ENCODE results near the gene KRT6A. TPM values are rescaled to one million over a fixed set of nuclear protein-coding genes. Genes with fewer than 3 reads are reported as not detected.
"Not testable (repeated sequence)": the region's sequence is repeated elsewhere in the genome, so short reads cannot be mapped to it uniquely, and the experiment has no call there.

The KRT6A gene
- total and polyA plus RNA-seq, 5 donors from 2014 or later, result not detected

DNA sequence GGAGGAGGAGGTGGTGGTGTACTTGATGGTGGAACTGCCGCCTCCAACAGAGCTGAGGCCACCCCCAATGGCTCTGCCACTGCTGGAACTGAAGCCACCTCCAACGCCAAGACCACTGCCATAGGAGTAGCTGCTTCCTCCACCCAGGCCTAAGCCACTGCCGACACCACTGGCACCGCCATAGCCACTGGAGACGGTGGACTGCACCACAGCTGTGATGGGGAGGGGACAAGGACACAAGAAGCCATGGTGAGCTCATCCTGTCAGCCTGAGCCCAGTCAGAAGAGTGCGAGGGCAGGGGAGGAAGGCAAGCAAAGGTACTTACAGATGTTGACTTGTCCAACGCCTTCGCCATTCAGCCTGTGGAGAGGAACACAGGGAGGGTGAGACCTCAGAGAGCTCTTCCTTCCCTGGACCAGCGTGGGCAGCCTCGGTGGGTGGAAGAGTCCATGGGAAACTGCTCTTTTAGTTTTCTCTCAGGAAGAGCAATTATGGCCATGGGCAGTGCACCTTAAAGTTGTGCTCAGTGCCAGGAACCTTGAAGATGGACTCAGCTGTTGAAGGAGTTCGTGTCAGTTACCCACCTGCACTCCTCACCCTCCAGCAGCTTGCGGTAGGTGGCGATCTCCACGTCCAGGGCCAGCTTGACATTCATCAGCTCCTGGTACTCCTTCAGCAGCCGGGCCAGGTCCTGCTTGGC lies 5.2 kb downstream of the KRT6A start:
- not testable (repeated sequence) for H3K4me3 ChIP-seq (ENCODE audit: low read depth, low read length); H3K4me1 Mint-ChIP-seq; H3K9me3 ChIP-seq (ENCODE audit: control insufficient read depth in 2 of 2, low read length in 2 of 2); H3K27me3 ChIP-seq (ENCODE audit: control insufficient read depth, insufficient read depth, low read length); H3K36me3 ChIP-seq (ENCODE audit: control insufficient read depth, insufficient read depth, low read length); H3K27ac Mint-ChIP-seq; ATAC-seq (ENCODE audit: low read depth in 2 of 2); H3K27ac ChIP-seq (ENCODE audit: insufficient read depth, low read length, poor library complexity, severe bottlenecking); H3K4me1 ChIP-seq (ENCODE audit: control insufficient read depth, insufficient read depth, low read length, poor library complexity, severe bottlenecking); H3K36me3 Mint-ChIP-seq; DNase-seq; H3K4me3 Mint-ChIP-seq
- Mint-ChIP-seq H3K27me3 (peaks cover 18% of the 10 kb centered on the region), H3K9me3 (peaks cover 0 to 13% (median 5%) of the 10 kb centered on the region in 7 donors)

DNA sequence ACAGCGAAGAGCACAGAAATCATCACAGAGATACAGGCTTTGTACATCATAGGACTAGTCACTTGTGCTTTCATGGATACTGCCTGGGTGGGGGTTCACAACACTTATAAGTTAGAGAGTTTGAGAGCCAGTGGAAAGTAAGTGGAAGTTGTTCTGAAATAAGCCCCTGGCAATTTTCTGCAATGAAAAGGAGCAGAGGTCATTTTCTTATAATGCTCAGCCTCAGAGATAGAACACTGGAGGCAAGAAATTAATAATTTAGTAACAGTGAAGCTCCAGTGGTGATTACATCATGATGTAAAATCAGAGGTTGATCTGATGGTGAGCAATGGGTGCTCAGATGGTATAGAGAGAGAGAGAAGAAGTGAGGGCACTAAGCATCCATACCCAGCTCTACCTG lies 5.8 kb downstream of the KRT6A start:
- Histone ChIP-seq H3K27ac (ENCODE audit: insufficient read depth, low read length, poor library complexity, severe bottlenecking) (no peak overlapping the region), H3K27me3 (ENCODE audit: control insufficient read depth, insufficient read depth, low read length) (peaks cover 2% of the 10 kb centered on the region), H3K9me3 (ENCODE audit: control insufficient read depth in 2 of 2, low read length in 2 of 2) (peaks cover 4 to 7% of the 10 kb centered on the region in 2 experiments), H3K4me1 (ENCODE audit: control insufficient read depth, insufficient read depth, low read length, poor library complexity, severe bottlenecking) (no peaks in the 10 kb centered on the region), H3K4me3 (ENCODE audit: low read depth, low read length) (no peak overlapping the region), H3K36me3 (ENCODE audit: control insufficient read depth, insufficient read depth, low read length) (no peaks in the 10 kb centered on the region)
- H3K9me3 Mint-ChIP-seq, result peaks cover 0 to 13% (median 5%) of the 10 kb centered on the region in 7 donors
- H3K4me3 Mint-ChIP-seq, result no peak overlapping the region
- H3K4me1 Mint-ChIP-seq, result no peaks in the 10 kb centered on the region
- no peak overlapping the region for H3K27ac Mint-ChIP-seq
- peaks cover 22% of the 10 kb centered on the region for H3K27me3 Mint-ChIP-seq
- no peaks in the 10 kb centered on the region for H3K36me3 Mint-ChIP-seq
- no peak for ATAC-seq (ENCODE audit: low read depth in 2 of 2)
- no peak for DNase-seq

DNA sequence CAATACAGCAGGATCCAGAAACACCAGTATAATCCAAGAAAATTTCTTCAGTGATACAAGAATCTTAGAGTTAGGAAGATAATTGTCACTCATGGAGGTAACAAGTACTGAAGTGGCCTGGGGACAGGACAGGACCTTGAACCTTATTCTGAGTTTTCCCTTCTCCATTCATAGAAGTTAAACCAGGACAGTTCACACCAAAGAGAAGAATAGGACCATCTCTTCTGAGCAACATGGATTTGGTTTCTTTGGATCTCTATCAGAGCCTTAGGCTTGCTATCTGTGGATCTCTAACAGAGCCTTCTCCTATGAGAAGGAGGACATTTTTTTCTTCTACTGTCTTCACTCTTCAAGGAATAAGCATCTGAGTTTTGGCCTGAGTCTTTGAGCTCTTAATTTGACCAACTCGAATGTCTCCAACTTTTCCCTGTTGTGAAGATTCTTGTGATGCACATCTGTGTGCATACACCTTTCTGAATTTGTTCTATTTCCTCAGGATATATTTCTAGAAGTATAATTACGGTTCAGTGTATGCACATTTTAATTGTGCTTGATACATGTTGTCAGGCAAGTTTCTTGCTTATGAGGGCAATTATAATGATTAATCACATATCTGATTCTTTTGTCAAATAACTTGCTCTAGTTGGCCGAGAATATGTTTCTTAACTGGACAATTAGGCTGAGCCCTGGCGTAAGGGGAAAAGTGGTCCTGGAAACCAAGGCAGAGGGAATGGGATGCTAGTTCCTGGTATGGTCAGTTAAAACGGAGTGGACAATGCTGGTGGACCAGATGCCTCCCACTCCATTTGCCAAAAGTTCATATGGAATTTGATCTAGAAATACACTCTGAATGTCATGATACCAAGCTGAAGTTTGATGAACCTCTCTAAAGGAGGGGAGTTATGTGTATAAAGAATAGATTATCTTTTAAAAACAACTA lies 6.6 kb downstream of the KRT6A start:
- no peak overlapping the region for H3K4me3 ChIP-seq (ENCODE audit: low read depth, low read length)
- H3K9me3 Mint-ChIP-seq, result peaks cover 0 to 13% (median 5%) of the 10 kb centered on the region in 7 donors
- ATAC-seq (ENCODE audit: low read depth in 2 of 2) (no peak), DNase-seq (no peak)
- no peaks in the 10 kb centered on the region for H3K4me1 Mint-ChIP-seq
- no peak overlapping the region for H3K4me3 Mint-ChIP-seq
- H3K4me1 ChIP-seq (ENCODE audit: control insufficient read depth, insufficient read depth, low read length, poor library complexity, severe bottlenecking), result no peaks in the 10 kb centered on the region
- H3K36me3 Mint-ChIP-seq, result no peaks in the 10 kb centered on the region
- no peak overlapping the region for H3K27ac ChIP-seq (ENCODE audit: insufficient read depth, low read length, poor library complexity, severe bottlenecking)
- peaks cover 4 to 7% of the 10 kb centered on the region in 2 experiments for H3K9me3 ChIP-seq (ENCODE audit: control insufficient read depth in 2 of 2, low read length in 2 of 2)
- H3K27me3 Mint-ChIP-seq, result peaks cover 29% of the 10 kb centered on the region
- H3K27me3 ChIP-seq (ENCODE audit: control insufficient read depth, insufficient read depth, low read length), result peaks cover 2% of the 10 kb centered on the region
- no peaks in the 10 kb centered on the region for H3K36me3 ChIP-seq (ENCODE audit: control insufficient read depth, insufficient read depth, low read length)
- no peak overlapping the region for H3K27ac Mint-ChIP-seq

DNA sequence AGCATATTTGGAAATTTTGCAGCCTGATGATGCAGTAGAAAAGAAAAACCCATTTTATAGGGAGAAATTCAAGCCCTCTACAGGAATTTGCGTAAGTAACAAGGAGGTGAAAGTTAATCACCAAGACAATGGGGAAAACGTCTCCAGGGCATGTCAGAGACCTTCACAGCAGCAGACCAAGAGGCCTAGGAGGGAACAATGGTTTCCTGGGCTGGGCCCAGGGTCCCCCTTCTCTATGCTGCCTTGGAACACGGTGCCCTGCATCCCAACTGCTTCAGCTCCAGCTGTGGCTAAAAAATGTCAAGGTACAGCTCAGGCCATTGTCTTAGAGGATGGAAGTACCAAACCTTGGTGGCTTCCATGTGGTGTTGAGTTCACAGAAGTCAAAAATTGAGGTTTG lies 13.0 kb downstream of the KRT6A start:
- Mint-ChIP-seq H3K9me3 (peaks cover 0 to 12% (median 4%) of the 10 kb centered on the region in 7 donors), H3K36me3 (no peaks in the 10 kb centered on the region), H3K27me3 (peaks cover 31% of the 10 kb centered on the region), H3K27ac (no peak overlapping the region), H3K4me1 (no peaks in the 10 kb centered on the region), H3K4me3 (no peak overlapping the region)
- H3K4me3 ChIP-seq (ENCODE audit: low read depth, low read length), result no peak overlapping the region
- no peak overlapping the region for H3K27ac ChIP-seq (ENCODE audit: insufficient read depth, low read length, poor library complexity, severe bottlenecking)
- H3K36me3 ChIP-seq (ENCODE audit: control insufficient read depth, insufficient read depth, low read length), result no peaks in the 10 kb centered on the region
- H3K27me3 ChIP-seq (ENCODE audit: control insufficient read depth, insufficient read depth, low read length), result no peaks in the 10 kb centered on the region
- ATAC-seq (ENCODE audit: low read depth in 2 of 2) (no peak), DNase-seq (no peak)
- no peaks in the 10 kb centered on the region for H3K4me1 ChIP-seq (ENCODE audit: control insufficient read depth, insufficient read depth, low read length, poor library complexity, severe bottlenecking)
- peaks cover 4 to 7% of the 10 kb centered on the region in 2 experiments for H3K9me3 ChIP-seq (ENCODE audit: control insufficient read depth in 2 of 2, low read length in 2 of 2)

GRCh38 chr12:52477651-52478050 lies 15.4 kb downstream of the KRT6A start:
- Mint-ChIP-seq H3K27me3 (peaks cover 25% of the 10 kb centered on the region), H3K27ac (no peak overlapping the region), H3K9me3 (peaks cover 0 to 4% (median 1%) of the 10 kb centered on the region in 7 donors), H3K36me3 (no peaks in the 10 kb centered on the region), H3K4me3 (no peak overlapping the region), H3K4me1 (no peaks in the 10 kb centered on the region)
- DNase-seq (no peak), ATAC-seq (ENCODE audit: low read depth in 2 of 2) (no peak)
- Histone ChIP-seq H3K4me3 (ENCODE audit: low read depth, low read length) (no peak overlapping the region), H3K27ac (ENCODE audit: insufficient read depth, low read length, poor library complexity, severe bottlenecking) (no peak overlapping the region), H3K9me3 (ENCODE audit: control insufficient read depth in 2 of 2, low read length in 2 of 2) (no peaks in the 10 kb centered on the region), H3K27me3 (ENCODE audit: control insufficient read depth, insufficient read depth, low read length) (no peaks in the 10 kb centered on the region), H3K4me1 (ENCODE audit: control insufficient read depth, insufficient read depth, low read length, poor library complexity, severe bottlenecking) (no peaks in the 10 kb centered on the region), H3K36me3 (ENCODE audit: control insufficient read depth, insufficient read depth, low read length) (no peaks in the 10 kb centered on the region)

DNA sequence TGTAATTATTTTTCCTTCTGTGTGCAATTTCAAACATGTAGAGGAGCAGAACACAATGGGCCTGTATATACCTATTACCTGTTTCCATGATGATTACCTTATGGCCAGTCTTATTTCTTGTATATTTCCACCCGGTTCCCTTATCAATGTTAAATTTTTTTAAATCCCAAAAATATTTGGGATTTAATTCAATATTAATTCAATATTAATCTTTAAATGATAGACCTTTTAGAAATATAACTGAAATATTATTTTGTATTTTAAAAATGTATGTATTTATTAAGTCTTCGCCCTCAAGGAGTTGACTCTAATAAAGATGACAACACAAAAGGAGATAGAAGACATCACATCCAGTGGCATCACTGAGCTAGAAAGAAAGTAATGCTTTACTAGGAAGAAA lies 18.8 kb downstream of the KRT6A start:
- Mint-ChIP-seq H3K36me3 (no peaks in the 10 kb centered on the region), H3K4me3 (no peak overlapping the region), H3K27me3 (peaks cover 14% of the 10 kb centered on the region), H3K9me3 (peaks cover 0 to 4% (median 0%) of the 10 kb centered on the region in 7 donors), H3K27ac (no peak overlapping the region), H3K4me1 (no peaks in the 10 kb centered on the region)
- H3K4me1 ChIP-seq (ENCODE audit: control insufficient read depth, insufficient read depth, low read length, poor library complexity, severe bottlenecking), result no peaks in the 10 kb centered on the region
- H3K27me3 ChIP-seq (ENCODE audit: control insufficient read depth, insufficient read depth, low read length), result no peaks in the 10 kb centered on the region
- no peak for ATAC-seq (ENCODE audit: low read depth in 2 of 2)
- no peak overlapping the region for H3K27ac ChIP-seq (ENCODE audit: insufficient read depth, low read length, poor library complexity, severe bottlenecking)
- no peaks in the 10 kb centered on the region for H3K36me3 ChIP-seq (ENCODE audit: control insufficient read depth, insufficient read depth, low read length)
- H3K4me3 ChIP-seq (ENCODE audit: low read depth, low read length), result no peak overlapping the region
- DNase-seq, result no peak
- H3K9me3 ChIP-seq (ENCODE audit: control insufficient read depth in 2 of 2, low read length in 2 of 2), result no peaks in the 10 kb centered on the region

- H3K4me3 ChIP-seq (ENCODE audit: low read depth, low read length), result no peak within 1 kb of the TSS
- H3K27me3 Mint-ChIP-seq, result peaks cover 14% of the 10 kb centered on the region
- no peaks in the 10 kb centered on the region for H3K4me1 Mint-ChIP-seq
- no peak within 1 kb of the TSS for H3K4me3 Mint-ChIP-seq
- no peaks in the 10 kb centered on the region for H3K36me3 ChIP-seq (ENCODE audit: control insufficient read depth, insufficient read depth, low read length)
- H3K4me1 ChIP-seq (ENCODE audit: control insufficient read depth, insufficient read depth, low read length, poor library complexity, severe bottlenecking), result no peaks in the 10 kb centered on the region
- no peak within 1 kb of the TSS for H3K27ac Mint-ChIP-seq
- H3K9me3 Mint-ChIP-seq, result peaks cover 0 to 4% (median 0%) of the 10 kb centered on the region in 7 donors
- H3K27ac ChIP-seq (ENCODE audit: insufficient read depth, low read length, poor library complexity, severe bottlenecking), result no peak within 1 kb of the TSS
- H3K9me3 ChIP-seq (ENCODE audit: control insufficient read depth in 2 of 2, low read length in 2 of 2), result no peaks in the 10 kb centered on the region
- no peaks in the 10 kb centered on the region for H3K27me3 ChIP-seq (ENCODE audit: control insufficient read depth, insufficient read depth, low read length)
- H3K36me3 Mint-ChIP-seq, result no peaks in the 10 kb centered on the region
- ATAC-seq (ENCODE audit: low read depth in 2 of 2) (no peak), DNase-seq (no peak)
Measured at GRCh38 chr12:52473768-52474167, 19.3 kb downstream of the KRT6A start, which contains the start of gene KRT6C. TSS of gene KRT6C (minus strand) at chr12:52473805. CDS start at chr12:52473737, 68 bp downstream.

Measured in CD4-positive, CD25-positive, alpha-beta regulatory T cell (primary cell).